MCF 10A (cell line): ENCODE results near the gene BBOF1. TPM values are rescaled to one million over a fixed set of nuclear protein-coding genes. Genes with fewer than 3 reads are reported as not detected.

ENCODE experiments used
- BruUV-seq: library from RNA; stranded (reverse); fragments of 400-500 nt; replicated peaks from 2 replicates; lab custom pipeline; 2021; lab: Mats Ljungman, UMichigan
- CTCF ChIA-PET: fragments of 300-600 bp; sonication (Branson Sonifier 250); formaldehyde crosslinking; extraction: SDS; loops from one replicate; lab custom pipeline; 2021; ENCODE audit warnings: antibody characterized with exemption, inconsistent platforms; lab: Yijun Ruan, JAX
- POLR2A ChIA-PET: fragments of 300-600, 350-650 bp; sonication (Branson Sonifier 250); formaldehyde crosslinking; extraction: SDS; loops from one replicate; lab custom pipeline; 2020; ENCODE audit warnings: antibody characterized with exemption, inconsistent platforms; lab: Yijun Ruan, JAX
- DNase-seq: peaks from one replicate; pipeline ENCODE4 v3.0.0-alpha.2; 2018; ENCODE audit not compliant: unreplicated experiment
- H3K27ac Mint-ChIP-seq: one replicate; pipeline ENCODE4 v1.8.0; 2022; ENCODE audit warnings: mild to moderate bottlenecking, low read depth, mixed read lengths; ENCODE audit not compliant: unreplicated experiment
- H3K27me3 Mint-ChIP-seq: one replicate; pipeline ENCODE4 v1.8.0; 2022; ENCODE audit warnings: mixed read lengths; ENCODE audit not compliant: insufficient read depth, unreplicated experiment
- H3K36me3 Mint-ChIP-seq: one replicate; pipeline ENCODE4 v1.8.0; 2022; ENCODE audit warnings: mild to moderate bottlenecking, moderate library complexity, mixed read lengths; ENCODE audit not compliant: insufficient read depth, unreplicated experiment
- H3K4me1 Mint-ChIP-seq: one replicate; pipeline ENCODE4 v1.8.0; 2022; ENCODE audit warnings: mixed read lengths; ENCODE audit not compliant: insufficient read depth, unreplicated experiment
- H3K4me3 Mint-ChIP-seq: one replicate; pipeline ENCODE4 v1.8.0; 2022; ENCODE audit warnings: mild to moderate bottlenecking, moderate library complexity, mixed read lengths; ENCODE audit not compliant: unreplicated experiment
- H3K9me3 Mint-ChIP-seq: one replicate; pipeline ENCODE4 v1.8.0; 2022; ENCODE audit warnings: mixed read lengths; ENCODE audit not compliant: unreplicated experiment
- intact Hi-C: fragments of 100-400 bp; cut with micrococcal nuclease; formaldehyde crosslinking; loops from 2 replicates; pipeline ENCODE4 v1.14.1; 2022
- total RNA-seq: library from RNA; stranded (reverse); gene quantifications from 2 replicates; pipeline ENCODE4 v1.2.3, GENCODE V29; 2022
- TF ChIP-seq, protein P1 (sequence below): fragments of 200-600 bp; IDR thresholded peaks from one replicate; pipeline ENCODE4 v1.8.0; 2022; ENCODE audit warnings: antibody characterized with exemption, mild to moderate bottlenecking; ENCODE audit not compliant: unreplicated experiment

Gene BBOF1
- total RNA-seq, 1 experiment from 2014 or later, result 2.0 TPM

DNA sequence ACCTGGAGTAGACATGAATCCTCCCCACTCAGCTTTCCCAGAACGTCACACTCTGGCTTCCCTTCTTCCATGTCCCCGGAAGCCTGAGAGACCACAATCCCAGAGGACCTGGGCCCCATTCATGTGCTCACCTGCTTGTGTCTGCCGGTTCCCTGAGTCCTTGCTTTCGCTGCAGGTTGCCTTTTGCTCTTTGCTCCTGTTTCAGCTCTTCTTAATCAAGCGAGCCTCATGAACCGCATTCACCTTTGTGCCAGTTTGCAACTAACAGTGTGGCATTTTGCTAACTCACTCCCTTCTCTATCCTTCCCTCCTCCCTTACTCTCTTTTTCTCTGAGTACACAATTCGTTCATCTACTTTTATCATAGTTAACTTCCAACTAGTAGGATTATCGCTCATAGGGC lies 23.2 kb upstream of the BBOF1 start:
- H3K36me3 Mint-ChIP-seq, result peaks cover 28% of the 10 kb centered on the region
- POLR2A ChIA-PET, result interaction anchor here (0.6 kb wide), 1 partner anchor 33 kb away, joined by 3 read pairs; no protein-coding TSS in a partner anchor
- TF ChIP-seq, protein P1, sequence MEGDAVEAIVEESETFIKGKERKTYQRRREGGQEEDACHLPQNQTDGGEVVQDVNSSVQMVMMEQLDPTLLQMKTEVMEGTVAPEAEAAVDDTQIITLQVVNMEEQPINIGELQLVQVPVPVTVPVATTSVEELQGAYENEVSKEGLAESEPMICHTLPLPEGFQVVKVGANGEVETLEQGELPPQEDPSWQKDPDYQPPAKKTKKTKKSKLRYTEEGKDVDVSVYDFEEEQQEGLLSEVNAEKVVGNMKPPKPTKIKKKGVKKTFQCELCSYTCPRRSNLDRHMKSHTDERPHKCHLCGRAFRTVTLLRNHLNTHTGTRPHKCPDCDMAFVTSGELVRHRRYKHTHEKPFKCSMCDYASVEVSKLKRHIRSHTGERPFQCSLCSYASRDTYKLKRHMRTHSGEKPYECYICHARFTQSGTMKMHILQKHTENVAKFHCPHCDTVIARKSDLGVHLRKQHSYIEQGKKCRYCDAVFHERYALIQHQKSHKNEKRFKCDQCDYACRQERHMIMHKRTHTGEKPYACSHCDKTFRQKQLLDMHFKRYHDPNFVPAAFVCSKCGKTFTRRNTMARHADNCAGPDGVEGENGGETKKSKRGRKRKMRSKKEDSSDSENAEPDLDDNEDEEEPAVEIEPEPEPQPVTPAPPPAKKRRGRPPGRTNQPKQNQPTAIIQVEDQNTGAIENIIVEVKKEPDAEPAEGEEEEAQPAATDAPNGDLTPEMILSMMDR, result no peak
- no peaks in the 10 kb centered on the region for H3K4me1 Mint-ChIP-seq
- CTCF ChIA-PET, result interaction anchor here (0.6 kb wide), 1 partner anchor 143 kb away, joined by 3 read pairs; no protein-coding TSS in a partner anchor
- peak overlapping the region; percentile 8 for H3K27ac Mint-ChIP-seq
- no peaks in the 10 kb centered on the region for H3K9me3 Mint-ChIP-seq
- H3K27me3 Mint-ChIP-seq, result no peaks in the 10 kb centered on the region
- intact Hi-C loops, result no loop called here
- no TSS peak for BruUV-seq
- no peak overlapping the region for H3K4me3 Mint-ChIP-seq
- no peak for DNase-seq

DNA sequence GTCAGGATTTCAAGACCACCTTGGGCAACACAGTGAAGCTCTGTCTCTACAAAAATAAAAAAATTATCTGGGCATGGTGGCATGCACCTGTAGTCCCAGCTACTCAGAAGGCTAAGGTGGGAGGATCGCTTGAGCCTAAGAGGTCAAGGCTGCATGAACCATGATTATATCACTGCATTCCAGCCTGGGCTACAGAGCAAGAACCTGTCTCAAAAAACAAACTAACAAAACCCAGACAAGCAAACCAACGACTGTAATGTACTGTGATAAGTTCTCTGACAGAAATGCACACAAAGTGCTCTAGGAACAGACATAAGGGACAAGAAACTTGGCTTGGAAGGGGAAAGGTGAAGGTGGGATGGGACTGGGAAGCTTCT lies 22.4 kb upstream of the BBOF1 start:
- DNase-seq, result no peak
- no peak overlapping the region for H3K27ac Mint-ChIP-seq
- intact Hi-C loops, result no loop called here
- CTCF ChIA-PET, result no interaction called here
- H3K4me3 Mint-ChIP-seq, result no peak overlapping the region
- H3K4me1 Mint-ChIP-seq, result no peaks in the 10 kb centered on the region
- H3K36me3 Mint-ChIP-seq, result peaks cover 31% of the 10 kb centered on the region
- H3K9me3 Mint-ChIP-seq, result no peaks in the 10 kb centered on the region
- TF ChIP-seq, protein P1, result no peak
- BruUV-seq, result no TSS peak
- no peaks in the 10 kb centered on the region for H3K27me3 Mint-ChIP-seq
- POLR2A ChIA-PET, result interaction anchor here (1.2 kb wide), 1 partner anchor 36 kb away, joined by 3 read pairs; no protein-coding TSS in a partner anchor

- no TSS peak for BruUV-seq
- ChIA-PET CTCF (interaction anchor here (0.6 kb wide), 1 partner anchor 38 kb away, joined by 3 read pairs; no protein-coding TSS in a partner anchor), POLR2A (interaction anchor here (1.2 kb wide), 1 partner anchor 37 kb away, joined by 3 read pairs; no protein-coding TSS in a partner anchor)
- no peak for DNase-seq
- no peaks in the 10 kb centered on the region for H3K27me3 Mint-ChIP-seq
- no peaks in the 10 kb centered on the region for H3K4me1 Mint-ChIP-seq
- peaks cover 25% of the 10 kb centered on the region for H3K36me3 Mint-ChIP-seq
- H3K27ac Mint-ChIP-seq, result no peak overlapping the region
- intact Hi-C loops, result no loop called here
- H3K4me3 Mint-ChIP-seq, result no peak overlapping the region
- TF ChIP-seq, protein P1, result no peak
- H3K9me3 Mint-ChIP-seq, result no peaks in the 10 kb centered on the region
These were observed 21.8 kb upstream of the BBOF1 start for GRCh38 chr14:73997108-73997943.

- POLR2A ChIA-PET, result no interaction called here
These were observed 21.2 kb upstream of the BBOF1 start for GRCh38 chr14:73997944-73998447.

More at GRCh38 chr14:73997944-73998447, 21.2 kb upstream of the BBOF1 start:
- TF ChIP-seq, protein P1, result no peak
- Mint-ChIP-seq H3K9me3 (no peaks in the 10 kb centered on the region), H3K4me3 (no peak overlapping the region), H3K27me3 (no peaks in the 10 kb centered on the region), H3K36me3 (peaks cover 26% of the 10 kb centered on the region), H3K27ac (peak overlapping the region; percentile 52), H3K4me1 (no peaks in the 10 kb centered on the region)
- no peak for DNase-seq
- intact Hi-C loops, result no loop called here
- no TSS peak for BruUV-seq
- CTCF ChIA-PET, result interaction anchor here (0.6 kb wide), 1 partner anchor 38 kb away, joined by 3 read pairs; no protein-coding TSS in a partner anchor
